ENCODE measurements around the gene FSTL4.
"Not testable (repeated sequence)": the region's sequence is repeated elsewhere in the genome, so short reads cannot be mapped to it uniquely, and the experiment has no call there.

The FSTL4 gene

DNA sequence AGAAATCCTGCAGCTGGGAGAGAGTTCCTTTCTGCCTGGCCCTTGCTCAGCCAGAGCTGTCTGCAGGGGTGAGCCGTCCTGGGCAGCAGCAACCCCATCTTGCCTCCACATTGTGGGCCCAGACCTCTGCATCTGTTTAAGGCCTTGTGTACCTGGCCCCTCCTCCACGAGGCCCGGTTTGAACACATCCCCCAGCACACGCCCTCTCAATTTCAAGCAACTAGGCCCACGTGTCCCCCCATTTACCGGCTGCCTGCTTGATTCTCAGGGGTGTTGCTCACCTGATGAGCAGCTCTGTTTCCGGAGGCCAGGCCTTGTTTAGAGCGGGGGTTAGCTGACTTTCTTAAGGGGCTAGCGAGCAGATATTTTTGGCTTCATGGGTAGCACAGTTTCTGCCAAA lies 378.7 kb downstream of the FSTL4 start:
- no peak overlapping the region for H3K4me3 ChIP-seq (ENCODE audit: low read depth, low read length)
- DNase-seq (ENCODE audit: low read depth): no peak

DNA sequence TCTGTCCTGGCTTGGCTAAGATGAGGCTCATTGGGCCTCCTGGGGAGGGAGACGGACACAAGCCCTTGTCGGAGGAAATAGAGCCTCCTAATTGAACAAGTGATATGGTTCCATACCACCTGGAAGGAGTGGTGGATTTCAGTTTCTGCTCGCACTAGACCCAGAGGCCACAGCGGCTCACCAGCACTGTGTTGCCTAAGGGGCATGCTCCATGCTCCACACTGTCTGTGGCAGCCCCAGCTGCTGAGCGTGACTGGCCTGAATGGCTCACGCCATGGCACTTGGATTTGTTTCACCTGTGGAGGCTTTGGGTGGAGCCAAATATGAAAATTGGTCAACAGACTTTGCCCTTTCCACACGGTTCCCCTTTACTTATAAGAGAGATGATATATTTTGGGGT lies 379.4 kb downstream of the FSTL4 start:
- no peak overlapping the region for H3K4me3 ChIP-seq (ENCODE audit: low read depth, low read length)
- no peak for DNase-seq (ENCODE audit: low read depth)

DNA sequence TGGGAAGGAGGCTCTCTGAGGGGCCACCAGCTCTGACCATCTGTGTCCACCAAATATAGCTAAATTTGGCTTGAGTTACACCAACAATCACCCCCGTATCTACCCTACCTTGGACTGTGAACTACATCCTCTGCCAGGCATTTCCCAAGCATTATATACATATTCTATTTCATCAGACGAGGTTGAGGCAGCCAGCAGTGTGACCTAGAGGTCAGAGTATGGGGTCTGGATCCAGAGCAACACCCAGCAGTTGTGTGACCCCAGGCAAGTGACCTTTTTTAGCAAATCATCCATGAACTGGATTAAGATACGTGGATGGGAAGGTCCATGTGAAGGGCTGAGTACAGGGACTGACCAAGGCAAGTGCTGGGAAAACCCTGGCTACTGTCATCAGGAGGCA lies 379.9 kb downstream of the FSTL4 start:
- no peak overlapping the region for H3K4me3 ChIP-seq (ENCODE audit: low read depth, low read length)
- no peak for DNase-seq (ENCODE audit: low read depth)

DNA sequence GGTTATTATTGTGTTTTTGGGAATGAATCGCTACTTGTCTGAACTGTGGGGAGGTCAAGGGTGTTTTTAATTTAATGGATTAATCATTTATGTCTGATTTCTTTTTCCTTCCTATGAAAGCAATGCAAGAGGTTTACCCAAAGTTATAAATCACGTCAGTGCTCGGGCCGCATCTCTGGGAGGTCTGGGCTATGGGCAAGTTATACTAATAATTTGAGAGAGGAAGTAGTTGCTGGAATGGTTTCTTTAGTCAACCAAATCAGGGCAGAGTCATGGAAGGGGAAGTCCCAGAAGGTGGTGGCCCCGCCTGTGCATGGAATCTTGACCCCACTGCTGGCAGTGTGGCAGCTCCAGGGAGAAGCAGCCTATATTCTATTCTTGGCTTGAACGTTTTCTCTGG lies 380.3 kb downstream of the FSTL4 start:
- no peak for DNase-seq (ENCODE audit: low read depth)
- no peak overlapping the region for H3K4me3 ChIP-seq (ENCODE audit: low read depth, low read length)

DNA sequence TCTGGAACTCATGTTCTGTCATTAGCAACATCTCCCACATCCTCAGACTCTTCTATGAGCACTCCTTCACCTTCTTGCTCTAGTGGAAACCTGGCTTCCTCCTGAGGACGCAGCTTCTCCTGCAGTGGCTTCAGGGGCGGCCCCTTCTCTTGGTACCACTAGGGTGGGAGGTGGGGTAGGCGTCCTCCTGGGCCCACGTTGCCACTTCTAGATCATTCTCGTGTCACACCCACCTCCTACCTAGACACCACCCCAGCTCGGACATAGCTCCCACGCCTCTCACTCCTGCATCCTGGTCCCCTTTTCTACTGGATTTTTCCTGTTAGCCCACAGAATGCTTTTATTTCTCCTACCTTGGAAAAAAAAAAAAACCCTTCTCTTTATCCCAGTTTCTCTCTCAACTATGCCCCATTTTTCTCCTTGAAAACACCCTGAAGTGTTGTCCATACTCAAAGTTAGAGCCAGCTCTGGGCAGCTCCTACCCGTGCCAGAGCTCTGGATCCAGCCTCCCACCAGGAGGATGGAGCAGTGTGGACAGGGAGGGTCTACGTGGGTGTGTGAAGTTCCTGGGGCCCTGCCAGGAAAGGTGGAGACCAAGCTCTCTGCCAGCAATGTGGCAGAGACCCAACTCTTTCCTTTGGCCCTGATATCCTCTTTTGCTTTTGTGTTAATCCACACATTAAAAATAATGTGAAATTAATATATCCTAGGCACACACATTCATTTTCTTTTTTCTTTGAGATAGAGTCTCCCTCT lies 381.3 kb downstream of the FSTL4 start:
- H3K4me3 ChIP-seq (ENCODE audit: low read depth, low read length): no peak overlapping the region
- no peak for DNase-seq (ENCODE audit: low read depth)

DNA sequence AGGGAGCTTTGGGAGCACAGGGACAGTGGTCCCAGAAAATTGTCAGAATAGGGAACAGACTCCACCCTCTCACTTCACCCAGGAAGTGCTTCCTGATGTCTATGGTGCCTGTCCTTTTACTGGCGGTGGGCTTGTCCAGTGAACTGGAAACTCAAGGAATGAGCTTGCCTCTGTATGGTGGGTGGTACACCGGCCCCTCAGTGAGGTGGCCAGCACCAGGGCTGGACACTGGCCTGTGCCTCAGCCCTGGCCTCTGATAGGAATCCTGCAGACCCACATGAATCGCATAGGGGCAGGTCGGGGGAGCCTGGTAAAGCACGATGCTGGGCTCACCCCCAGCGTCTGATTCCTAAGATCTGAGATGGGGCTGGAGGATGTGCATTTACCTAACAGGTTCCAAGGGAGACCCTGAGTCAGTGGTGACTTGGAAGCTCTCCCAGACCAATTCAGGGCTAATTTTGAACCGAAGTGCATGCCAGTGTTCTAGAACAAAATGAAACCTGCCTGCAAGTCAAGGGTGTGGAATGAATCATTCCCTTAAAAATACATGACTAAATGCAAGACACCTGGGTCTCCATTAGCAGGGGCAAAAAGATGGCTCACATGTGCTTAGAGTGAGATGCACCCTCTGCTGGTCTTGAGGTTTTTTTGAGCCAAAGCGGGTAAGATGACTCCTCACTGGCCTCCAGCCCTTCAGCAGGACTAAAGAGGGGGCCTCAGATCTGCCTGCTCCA lies 382.2 kb downstream of the FSTL4 start:
- DNase-seq (ENCODE audit: low read depth): no peak
- no peak overlapping the region for H3K4me3 ChIP-seq (ENCODE audit: low read depth, low read length)

DNA sequence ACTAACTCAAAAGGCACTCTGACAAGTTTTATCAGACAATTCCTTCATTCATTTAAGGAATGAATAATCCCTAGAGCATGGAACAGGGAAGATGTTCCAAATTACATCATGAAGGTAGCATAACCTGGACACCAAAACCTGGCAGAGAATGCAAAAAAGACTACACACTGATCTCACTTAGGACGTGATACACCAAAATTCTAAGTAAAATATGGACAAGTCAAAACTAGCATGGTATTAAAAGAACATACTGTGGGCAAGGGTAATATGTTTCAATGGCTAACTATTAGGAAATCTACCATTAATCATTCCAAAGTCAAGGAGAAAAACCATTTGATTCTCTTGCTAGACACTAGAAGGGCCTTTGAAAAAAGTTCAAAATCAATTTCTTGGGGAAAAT lies 384.0 kb downstream of the FSTL4 start:
- no peak for DNase-seq (ENCODE audit: low read depth)
- no peak overlapping the region for H3K4me3 ChIP-seq (ENCODE audit: low read depth, low read length)

DNA sequence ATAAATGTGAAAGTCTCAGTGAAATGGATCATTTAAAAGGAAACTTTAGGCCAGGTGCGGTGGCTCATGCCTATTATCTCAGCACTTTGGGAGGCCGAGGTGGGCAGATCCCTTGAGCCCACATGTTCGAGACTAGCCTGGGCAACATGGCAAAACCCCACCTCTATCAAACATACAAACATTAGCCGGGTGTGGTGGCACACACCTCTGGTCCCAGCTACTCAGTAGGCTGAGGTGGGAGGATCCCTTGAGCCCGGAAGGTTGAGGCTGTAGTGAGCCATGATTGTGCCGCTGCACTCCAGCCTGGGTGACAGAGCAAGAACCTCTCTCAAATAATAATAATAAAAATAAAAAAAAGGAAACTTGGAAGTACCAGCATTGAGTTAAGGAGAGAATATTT lies 384.4 kb downstream of the FSTL4 start:
- no peak overlapping the region for H3K4me3 ChIP-seq (ENCODE audit: low read depth, low read length)
- no peak for DNase-seq (ENCODE audit: low read depth)

DNA sequence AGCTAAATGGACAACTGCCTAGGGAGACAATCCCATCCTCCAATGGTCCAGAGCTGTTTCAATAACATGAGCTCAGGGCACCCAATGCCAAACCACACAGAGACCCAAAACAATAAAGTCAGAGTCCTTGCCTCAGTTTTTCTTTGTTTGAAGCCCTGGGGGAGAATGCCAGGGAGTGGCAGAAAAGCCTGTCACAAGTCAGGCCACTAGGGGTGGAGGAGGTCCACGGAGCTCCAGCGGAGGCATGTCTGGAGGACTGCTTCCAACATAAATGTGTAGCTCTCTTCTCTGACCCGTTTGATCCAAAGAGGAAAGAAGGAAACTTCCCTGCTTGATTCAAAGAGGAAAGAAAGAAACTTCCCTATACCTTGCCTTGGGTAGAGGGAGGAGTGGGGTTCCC lies 385.3 kb downstream of the FSTL4 start:
- H3K4me3 ChIP-seq (ENCODE audit: low read depth, low read length): no peak overlapping the region
- DNase-seq (ENCODE audit: low read depth): no peak

DNA sequence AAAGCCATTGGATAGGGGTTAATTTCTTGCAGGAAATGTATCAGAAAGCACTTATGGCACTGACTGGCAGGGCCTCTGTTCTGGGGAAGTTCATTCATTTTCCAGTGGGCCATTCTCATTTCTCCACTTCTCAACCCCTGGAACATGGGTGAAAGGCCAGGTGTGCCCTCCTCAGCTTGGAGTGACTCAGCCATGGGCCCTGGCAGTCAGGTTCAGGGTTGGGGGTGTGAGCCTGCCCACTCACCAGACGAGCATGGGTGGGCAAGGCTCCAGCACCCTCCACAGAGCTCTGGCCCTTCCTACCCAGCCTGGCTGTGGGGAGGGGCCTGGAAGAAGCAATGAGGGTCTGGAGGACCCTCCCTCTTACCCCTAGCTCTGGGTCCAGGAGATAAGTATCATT lies 386.2 kb downstream of the FSTL4 start:
- no peak for DNase-seq (ENCODE audit: low read depth)
- H3K4me3 ChIP-seq (ENCODE audit: low read depth, low read length): no peak overlapping the region

DNA sequence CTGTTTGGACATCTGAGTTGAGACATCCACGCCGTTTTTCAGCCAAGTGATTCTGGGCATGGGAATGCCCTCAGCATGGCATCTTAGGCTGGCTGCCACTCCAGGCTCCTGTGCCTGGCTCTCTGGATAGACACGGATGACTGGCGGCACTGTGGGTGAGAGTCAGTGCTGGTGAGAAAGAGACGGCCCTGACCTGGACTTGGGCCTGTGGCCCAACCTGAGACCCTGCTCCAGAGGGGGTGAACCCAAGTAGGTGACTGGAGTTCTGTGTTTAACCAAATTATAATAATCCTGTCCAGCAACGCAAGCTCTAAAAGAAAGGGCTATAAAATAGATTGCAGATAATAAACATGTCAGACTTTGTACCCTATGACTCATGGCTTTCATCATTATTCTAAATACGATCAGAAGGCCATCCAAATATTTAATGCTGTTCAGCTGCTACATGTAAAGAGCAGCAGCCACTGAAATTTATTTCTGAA lies 386.6 kb downstream of the FSTL4 start:
- H3K4me3 ChIP-seq (ENCODE audit: low read depth, low read length): no peak overlapping the region
- DNase-seq (ENCODE audit: low read depth): no peak

DNA sequence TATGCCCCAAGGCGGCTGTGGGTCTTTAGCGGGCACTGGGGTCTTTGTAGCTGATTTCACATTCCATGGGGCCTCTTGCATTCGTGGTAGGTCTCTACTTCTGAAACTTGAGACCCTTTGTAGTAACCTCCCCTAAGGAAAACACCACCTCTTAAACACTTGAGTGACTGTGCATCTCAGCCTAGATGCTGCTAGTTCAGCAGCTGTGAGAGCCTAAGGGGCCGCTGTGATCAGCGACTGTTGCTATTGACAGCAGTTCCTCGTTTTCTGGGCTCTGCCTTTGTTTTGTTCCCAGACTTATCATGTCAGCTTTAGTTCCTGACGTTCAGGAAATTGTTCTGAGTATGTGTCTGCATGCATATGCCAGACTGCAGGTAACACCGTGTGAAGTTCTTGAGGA lies 389.4 kb downstream of the FSTL4 start:
- no peak overlapping the region for H3K4me3 ChIP-seq (ENCODE audit: low read depth, low read length)

DNA sequence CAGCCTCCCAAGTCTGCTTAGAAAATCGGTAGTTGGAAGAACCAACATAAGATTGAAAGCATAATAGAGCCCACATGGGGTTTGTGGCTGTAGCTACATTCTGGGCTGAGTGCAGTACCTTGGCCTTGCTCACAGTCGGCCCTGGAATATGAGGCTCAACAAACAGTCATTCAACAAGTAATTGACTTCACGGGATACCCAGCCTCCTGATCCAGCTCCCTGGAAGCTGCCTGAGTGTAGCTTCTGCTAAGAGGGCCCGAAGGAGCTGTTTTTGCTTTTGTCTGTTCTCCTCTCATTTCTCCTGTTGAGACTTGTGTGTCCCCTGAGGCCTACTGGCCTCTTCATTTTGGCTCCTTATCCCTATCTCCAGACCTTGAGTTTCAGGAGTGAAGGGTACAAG lies 389.8 kb downstream of the FSTL4 start:
- no peak overlapping the region for H3K4me3 ChIP-seq (ENCODE audit: low read depth, low read length)
- DNase-seq (ENCODE audit: low read depth): no peak

More for the DNA sequence above, 389.4 kb downstream of the FSTL4 start:
- DNase-seq (ENCODE audit: low read depth): no peak

DNA sequence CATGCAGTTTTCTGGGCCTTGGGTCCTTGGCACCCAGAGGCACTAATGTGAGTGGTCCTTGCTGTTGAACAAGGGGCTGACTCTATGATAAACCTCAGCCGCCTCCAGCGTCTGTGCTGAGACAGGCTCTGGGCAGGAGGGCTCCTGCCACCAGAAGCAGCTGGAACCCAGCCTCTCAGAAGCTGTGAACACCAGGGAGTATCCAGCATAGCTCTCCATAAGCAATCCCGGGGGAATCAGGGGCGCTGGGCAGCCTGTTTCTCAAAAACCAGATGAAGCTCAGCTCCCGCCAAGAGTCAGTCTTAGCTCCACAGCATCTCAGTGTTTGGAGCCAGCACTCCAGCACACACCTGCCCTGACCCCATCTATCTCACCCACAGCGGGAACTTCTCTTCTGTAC lies 390.3 kb downstream of the FSTL4 start:
- no peak overlapping the region for H3K4me3 ChIP-seq (ENCODE audit: low read depth, low read length)

DNA sequence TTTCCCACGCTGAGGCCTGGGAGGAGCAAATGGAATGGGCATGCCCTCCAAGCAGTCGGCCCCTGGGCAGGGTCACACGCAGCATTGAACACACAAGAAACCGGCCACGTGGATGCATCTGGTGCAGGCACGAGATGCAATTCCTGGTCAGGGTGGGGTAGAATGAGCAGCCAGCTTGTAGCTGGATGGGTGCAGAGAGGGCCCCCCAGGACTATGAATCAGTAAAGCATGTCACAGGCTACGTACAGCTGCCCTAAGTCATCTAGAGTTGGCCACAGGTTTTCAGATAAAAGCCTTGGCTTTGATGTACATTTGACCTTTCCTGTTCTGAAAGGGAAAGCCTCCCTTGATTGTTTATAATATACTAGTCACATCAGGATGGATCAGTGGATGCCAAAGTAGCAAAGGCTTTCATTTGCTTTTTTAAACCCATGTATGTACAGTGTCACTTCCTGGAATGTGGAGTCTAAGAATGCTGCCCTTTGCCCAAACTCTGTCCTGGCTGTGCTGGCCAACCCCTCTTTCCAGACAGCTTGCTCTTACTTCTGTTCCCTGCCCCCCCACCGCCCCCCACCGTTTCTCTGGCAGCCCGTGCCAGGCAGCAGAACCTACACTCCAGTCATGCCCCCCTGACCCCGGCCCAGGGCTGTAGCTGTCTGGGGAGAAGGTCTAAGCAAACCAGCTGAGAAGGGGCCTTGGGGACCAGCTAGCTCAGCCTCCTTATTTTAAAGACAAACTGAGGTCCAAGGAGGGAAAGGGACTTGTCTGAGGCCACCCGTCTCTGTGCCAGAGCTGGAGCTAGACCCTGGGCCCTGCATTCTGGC lies 391.3 kb downstream of the FSTL4 start:
- no peak for DNase-seq (ENCODE audit: low read depth)
- no peak overlapping the region for H3K4me3 ChIP-seq (ENCODE audit: low read depth, low read length)

More for the DNA sequence above, 390.3 kb downstream of the FSTL4 start:
- no peak for DNase-seq (ENCODE audit: low read depth)

DNA sequence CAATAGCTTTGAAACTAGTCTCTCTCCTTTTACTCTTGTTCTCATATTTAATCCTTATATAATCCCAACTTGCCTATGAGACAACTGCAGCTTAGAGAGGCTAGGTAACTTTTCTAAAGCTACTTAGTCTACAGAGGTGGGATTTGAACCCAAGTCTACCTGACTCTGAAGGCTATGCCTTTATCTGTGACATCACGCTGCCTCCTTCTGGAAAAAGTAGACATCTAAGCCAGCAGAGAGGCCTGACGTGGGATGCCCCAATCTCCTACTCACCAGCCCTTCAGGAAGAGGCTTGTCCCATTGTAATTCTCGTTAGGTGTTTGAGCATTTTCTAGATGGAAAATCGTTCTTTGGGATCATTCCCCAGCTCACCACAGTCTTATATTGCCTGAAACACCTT lies 393.0 kb downstream of the FSTL4 start:
- DNase-seq (ENCODE audit: low read depth): no peak
- H3K4me3 ChIP-seq (ENCODE audit: low read depth, low read length): no peak overlapping the region

DNA sequence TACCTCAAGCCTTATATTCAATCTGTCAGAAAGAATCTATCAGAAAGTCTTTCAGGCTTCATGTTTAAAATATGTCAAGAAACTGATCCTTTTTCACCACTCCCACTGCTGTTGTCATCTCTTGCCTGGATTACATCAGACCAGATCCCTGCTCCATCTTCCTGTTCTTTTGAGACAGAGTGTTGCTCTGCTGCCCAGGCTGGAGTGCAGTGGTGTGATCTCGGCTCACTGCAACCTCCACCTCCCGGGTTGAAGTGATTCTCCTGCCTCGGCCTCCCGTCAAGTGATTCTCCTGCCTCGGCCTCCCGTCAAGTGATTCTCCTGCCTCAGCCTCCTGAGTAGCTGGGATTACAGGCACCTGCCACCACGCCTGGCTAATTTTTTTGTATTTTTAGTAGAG lies 396.2 kb downstream of the FSTL4 start:
- H3K4me3 ChIP-seq (ENCODE audit: low read depth, low read length); DNase-seq (ENCODE audit: low read depth): not testable (repeated sequence)

DNA sequence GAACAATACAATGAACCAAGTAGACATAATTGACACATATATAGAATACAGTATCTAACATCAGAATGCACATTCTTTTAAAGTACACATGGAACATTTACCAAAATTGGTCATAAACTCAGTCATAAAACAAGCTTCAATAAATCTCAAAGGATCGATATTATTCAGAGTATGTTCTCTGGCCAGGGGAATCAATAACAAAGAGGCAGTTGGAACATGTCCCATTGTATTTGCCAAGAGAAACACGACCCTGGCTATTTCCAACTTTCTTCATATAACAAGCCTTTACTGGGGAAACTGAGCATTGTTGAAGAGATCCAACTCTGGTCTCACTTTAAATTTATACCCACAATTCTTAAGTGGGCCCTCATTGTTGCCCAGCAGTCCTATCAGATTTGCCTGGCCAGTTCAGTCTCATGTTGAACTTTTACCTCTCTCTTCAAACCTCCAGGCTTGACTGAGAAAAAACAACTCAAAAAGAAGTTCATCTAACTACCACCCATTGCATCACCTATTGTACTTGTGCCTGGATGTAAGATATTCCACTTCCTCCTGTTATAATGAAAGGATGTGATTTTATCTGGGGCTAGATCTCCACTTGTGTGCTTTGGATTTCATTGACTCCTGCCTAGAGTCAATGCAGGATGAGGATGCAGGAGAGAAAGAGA lies 398.1 kb downstream of the FSTL4 start:
- no peak for DNase-seq (ENCODE audit: low read depth)
- no peak overlapping the region for H3K4me3 ChIP-seq (ENCODE audit: low read depth, low read length)

DNA sequence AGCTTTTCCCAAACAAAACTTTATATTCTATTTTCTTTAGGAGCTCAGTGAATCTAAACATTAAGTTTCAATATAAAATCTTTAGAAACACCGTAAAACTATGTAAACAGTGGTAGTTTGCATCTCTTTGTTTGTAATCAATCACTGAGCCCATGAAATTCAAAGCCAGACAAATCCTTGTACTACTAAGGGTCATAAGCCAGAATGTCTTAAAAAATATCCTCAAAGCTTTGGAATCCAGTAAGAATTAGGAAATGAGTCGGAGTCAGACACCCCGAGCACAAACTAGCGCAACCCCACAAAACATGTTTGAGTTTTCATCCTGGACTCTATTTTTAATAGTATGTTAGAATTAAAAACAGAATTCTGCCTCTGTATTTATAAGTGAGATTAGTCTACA lies 406.7 kb downstream of the FSTL4 start:
- no peak for DNase-seq (ENCODE audit: low read depth)
- no peak overlapping the region for H3K4me3 ChIP-seq (ENCODE audit: low read depth, low read length)

DNA sequence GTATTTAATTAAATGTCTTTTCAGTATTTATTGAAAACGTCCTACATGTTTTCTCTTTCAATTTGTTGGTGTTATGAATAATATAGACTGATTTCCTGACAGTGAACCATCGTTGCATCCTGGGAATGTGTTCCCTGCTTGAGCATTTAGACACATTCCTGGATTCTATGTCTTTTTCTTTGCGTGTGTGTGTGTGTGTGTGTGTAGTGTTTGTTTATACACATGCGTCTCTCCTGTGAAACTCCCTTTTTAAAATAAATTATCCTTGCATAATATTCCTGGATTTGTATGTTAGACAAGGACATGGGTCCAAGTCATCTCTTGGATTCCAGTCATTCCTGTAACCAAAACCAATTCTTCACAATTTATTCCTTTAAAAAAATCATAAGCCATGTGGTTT lies 407.1 kb downstream of the FSTL4 start:
- no peak for DNase-seq (ENCODE audit: low read depth)
- no peak overlapping the region for H3K4me3 ChIP-seq (ENCODE audit: low read depth, low read length)
